ENCODE measurements around the gene ILKAP.

ILKAP gene

DNA sequence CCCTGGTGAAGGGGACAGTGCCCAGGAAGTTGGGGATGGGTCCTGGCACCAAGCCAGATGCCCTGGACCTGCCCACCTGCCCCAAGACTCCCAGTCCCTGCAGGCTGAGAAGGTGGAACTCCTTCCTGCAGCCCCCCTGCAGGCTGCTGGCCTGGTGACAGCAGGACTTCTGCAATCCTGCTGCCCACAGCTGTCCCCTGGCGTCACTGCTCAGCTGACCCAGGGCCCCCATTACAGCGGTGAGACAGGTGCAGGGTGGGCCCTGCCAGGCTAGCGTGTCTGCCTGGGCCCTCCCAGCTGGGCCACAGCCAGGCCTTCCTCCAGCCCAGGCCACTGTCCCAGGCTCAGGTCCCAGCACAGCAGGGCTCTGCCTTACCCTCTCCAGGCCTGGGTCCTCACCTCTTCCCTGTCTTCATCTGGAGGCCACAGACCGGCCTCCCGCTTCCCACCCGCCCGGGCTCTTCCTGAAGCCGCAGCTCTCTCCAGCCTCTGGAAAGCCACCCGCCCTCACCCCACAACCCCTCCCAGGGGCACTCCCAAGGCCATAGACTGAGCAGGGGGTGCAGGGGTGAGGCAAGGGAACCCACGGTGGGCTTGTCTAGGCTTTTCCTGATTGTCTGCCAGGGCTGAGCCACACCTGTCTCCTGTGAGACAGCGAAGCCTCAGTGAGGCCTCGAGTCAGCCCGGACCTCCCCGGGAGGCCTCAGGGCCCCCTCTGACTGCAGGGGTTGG, 53.5 kb downstream of the ILKAP start:
- DNase-seq (ENCODE audit: low read depth), result no peak

DNA sequence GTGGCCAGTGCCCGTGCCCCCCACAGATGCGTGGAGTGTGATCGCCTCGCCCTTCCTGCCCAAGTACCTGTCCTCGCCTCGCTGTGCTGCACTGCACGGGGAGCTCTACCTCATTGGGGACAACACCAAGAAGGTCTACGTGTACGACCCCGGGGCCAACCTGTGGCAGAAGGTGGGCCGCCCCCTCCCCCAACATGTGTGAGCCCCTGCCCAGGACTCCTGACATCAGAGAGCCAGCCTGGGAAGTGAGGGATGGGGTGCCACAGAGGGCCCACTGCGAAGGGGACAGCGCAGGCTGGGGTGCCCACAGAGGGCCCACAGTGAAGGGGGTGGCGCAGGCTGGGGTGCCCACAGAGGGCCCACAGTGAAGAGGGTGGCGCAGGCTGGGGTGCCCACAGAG, 54.5 kb downstream of the ILKAP start:
- no peak for DNase-seq (ENCODE audit: low read depth)

DNA sequence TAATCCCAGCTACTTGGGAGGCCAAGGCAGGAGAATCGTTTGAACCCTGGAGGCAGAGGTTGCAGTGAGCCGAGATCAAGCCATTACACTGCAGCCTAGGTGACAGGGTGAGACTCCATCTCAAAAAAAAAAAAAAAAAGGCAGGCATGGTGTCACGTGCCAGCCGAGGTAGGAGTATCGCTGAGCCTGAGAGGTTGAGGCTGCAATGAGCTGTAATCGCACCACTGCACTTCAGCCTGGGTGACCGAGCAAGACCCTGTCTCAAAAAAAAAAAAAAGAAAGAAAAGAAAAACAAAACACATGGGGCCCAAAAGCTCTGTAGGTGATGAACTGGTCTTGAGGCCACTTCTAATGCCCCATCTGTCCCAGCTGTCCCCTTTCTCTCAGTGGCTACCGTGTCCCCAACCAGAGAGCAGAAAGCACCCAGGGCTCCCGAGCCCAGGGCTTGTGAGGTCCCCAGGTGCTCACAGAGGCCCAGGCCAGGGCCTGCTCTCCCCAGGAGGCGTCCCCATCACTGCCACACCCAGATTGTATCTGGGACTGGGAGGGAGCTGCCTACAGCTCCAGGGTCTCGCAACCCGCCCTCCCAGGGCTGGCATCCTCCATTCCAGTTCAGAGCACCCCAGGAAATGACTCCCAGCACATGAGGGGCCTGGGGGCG, 56.5 kb downstream of the ILKAP start:
- DNase-seq (ENCODE audit: low read depth), result no peak

DNA sequence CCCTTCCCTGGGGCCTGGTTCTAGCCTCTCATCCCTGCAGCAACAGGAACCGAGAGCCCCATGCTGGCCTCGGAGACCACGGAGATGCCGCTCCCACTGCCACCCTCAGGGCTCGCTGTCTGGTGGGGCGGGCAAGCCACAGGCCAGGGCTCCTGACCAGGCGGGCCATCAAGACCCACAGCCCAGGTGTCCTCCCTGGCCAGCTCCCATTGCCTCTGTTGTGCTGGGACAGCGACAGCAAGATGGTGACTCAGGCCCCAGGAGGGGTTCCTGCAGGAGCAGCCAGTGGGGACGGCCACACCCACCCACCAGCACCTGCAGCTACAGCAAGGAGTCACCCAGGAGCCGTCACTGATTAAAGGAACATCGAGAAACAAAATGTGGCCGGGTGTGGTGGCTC, 57.6 kb downstream of the ILKAP start:
- no peak for DNase-seq (ENCODE audit: low read depth)

DNA sequence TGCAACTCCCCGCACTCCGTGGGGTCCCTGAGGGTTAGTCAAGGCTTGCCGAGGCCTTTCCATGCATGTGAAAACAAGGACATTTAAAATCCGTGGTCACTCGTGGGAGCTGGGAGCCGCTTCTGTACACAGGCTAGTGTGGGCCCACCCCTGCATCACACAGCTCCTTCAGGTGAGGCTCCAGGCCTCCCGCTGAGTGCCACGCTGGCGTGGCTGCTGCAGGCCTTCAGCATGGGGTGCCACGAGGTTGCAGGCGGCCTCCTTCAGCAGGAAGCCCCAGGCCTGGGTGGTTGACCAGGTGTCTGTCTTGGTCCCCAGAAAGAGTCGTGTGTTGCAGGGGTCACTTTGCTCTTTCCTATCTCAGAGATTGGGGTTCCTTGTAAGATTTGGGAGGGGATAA, 58.4 kb downstream of the ILKAP start:
- DNase-seq (ENCODE audit: low read depth), result no peak

DNA sequence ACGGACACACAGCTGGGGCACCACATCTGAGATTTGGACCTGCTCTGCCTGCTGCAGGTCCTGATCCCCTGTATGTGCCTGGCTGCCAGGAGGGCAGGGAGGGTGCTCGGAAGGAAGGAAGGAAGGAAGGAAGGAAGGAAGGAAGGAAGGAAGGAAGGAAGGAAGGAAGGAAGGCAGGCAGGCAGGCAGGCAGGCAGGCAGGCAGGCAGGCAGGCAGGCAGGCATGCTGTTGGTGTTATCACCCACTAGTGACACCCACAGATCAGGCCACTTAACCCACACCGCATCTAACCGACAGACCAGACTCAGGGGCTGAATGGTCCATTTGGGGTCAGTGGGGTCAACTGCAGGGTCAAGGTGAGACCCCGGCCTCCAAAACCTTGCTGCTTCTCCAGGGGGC, 59.2 kb downstream of the ILKAP start:
- no peak for DNase-seq (ENCODE audit: low read depth)

DNA sequence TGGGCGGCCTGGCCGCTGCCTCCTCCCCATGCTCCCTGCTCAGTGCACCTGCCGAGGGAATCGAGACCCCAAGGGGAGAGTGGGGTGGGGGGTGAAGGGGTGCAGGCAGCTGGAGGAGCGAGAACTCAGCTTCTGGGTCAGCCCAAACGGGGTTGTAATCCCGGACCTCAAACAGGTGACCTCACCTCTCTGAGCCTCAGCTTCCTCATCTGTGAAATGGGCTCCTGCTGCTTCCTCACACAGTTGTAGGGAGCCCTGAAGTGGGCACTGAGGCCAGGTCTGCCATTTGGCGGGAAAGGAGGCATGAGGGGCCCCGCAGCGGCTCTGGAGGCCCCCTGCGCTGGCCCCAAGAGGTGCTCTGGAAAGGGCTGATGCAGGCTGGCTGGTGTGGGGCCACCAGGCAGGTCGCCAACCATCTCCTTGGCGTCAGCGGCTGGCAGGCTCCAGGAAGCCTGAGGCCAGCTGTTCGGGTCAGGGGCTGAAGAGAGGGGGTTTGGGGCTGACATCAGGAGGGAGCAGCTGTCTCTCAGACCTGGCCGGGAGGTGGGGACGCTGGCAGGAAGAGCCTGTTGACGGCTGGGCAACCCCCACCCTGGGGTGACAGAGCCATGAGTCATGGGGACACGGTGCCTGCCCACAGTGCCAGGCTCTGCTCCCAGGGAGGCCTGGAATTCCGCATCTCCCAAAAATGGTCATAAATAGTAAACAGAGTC, 60.1 kb downstream of the ILKAP start:
- DNase-seq (ENCODE audit: low read depth), result no peak

DNA sequence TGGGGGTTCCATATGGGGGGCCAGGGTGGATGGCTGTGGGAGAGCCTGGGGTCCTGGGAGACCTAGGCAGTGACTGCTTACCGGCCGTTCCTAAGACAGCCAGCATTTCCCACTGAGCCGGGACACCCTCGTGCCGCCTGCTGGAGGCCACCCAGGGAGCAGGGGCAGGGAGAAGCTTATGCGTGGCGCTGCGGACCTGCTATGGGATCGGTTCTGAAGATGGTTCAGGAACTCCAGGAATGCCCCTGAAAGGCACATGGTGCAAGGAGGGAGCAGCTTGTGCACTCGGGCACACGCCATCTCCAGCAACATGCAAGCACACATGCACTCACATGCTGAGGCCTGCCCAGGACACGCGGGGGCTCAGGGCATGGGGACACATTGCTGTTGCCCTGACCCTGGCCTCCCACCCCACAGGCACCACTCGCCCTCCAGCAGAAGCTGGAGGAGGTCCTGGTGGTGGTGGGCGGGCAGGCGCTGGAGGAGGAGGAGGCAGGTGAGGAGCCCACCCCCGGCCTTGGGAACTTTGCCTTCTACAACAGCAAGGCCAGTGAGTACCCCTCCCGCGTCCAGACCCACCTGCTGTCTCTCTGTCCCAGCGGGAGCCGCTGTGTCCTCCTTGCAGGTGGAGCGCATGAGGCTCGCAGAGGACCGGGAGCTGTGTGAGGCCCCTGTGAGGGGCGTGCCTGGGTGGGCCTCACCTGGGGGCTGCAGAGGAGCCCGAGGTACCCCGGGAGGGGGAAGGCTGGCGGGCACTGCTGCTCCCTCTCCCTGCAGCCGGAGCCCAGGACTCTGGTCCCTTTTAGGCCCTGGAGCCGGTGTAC, 60.9 kb downstream of the ILKAP start:
- DNase-seq (ENCODE audit: low read depth), result no peak

DNA sequence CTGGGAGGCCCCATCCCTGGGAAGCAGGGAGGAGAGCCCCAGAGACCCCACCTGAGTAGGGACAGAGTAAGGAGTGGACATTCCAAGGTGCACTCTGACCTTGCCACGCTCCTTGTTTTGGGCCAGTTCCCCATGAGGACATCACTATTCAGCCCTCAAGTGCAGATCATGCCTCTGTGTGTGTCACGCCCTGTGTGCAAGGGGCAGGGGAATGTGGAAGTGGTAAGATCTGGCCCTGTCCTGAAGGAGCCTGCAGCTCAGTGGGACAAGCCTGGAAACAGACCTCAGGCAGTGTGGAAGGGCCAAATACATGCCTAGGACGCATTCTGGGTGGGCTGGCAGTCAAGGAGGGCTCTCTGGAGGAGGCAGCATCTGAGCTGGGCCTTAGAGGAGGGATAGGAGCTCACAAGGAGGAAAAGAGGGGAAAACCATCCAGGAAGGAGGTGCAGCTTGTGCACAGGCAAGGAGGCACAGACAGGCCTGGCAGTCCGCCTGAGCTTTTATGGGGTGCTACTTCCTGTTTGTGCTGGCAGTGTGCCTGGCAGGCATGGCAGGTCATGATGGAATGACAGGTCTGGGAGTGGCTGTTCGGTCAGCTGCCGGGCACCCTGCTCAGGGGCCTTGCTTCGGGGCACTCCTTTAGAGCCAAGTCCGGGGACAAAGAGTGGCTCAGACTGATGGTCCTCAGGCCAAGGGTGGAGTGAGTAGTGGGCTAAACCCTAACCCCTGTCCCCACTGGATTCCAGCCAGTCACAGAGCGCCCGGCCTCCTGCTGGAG, 61.8 kb downstream of the ILKAP start:
- no peak for DNase-seq (ENCODE audit: low read depth)

DNA sequence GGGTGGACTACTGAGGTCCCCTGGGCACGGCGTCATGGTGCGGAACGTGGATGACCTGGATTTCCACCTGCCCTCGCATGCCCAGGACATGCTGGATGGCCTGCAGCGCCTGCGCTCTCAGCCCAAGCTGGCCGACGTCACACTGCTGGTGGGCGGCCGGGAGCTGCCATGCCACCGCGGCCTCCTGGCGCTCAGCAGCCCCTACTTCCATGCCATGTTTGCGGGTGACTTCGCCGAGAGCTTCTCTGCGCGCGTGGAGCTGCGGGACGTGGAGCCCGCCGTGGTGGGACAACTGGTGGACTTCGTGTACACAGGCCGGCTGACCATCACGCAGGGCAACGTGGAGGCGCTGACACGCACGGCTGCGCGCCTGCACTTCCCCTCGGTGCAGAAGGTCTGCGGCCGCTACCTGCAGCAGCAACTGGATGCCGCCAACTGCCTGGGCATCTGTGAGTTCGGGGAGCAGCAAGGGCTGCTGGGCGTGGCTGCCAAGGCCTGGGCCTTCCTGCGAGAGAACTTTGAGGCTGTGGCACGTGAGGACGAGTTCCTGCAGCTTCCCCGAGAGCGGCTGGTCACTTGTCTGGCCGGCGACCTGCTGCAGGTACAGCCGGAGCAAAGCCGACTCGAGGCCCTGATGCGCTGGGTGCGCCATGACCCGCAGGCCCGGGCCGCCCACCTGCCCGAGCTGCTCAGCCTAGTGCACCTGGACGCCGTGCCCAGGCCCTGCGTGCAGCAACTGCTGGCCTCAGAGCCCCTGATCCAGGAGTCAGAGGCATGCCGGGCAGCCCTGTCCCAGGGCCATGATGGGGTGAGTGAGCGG, 62.6 kb downstream of the ILKAP start:
- DNase-seq (ENCODE audit: low read depth), result no peak

DNA sequence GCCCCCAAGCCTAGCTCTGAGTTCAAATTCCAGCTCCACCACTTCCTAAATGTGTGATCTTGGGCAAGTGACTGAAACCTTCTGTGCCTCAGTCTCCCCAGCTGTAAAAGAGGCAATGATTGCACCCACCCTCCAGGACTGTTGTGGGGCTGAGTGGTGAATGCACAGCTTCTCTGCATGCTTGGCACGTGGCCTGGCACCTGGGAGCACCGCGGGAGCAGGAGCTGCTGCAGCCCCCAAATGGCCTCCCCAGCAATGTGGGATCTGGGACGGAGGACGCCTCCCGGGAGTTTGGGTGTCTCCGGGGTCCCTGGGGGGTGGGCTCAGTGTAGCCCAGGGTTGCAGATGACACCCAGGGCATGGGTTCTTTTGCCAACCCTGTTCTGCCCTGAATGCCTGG, 63.5 kb downstream of the ILKAP start:
- DNase-seq (ENCODE audit: low read depth), result no peak

DNA sequence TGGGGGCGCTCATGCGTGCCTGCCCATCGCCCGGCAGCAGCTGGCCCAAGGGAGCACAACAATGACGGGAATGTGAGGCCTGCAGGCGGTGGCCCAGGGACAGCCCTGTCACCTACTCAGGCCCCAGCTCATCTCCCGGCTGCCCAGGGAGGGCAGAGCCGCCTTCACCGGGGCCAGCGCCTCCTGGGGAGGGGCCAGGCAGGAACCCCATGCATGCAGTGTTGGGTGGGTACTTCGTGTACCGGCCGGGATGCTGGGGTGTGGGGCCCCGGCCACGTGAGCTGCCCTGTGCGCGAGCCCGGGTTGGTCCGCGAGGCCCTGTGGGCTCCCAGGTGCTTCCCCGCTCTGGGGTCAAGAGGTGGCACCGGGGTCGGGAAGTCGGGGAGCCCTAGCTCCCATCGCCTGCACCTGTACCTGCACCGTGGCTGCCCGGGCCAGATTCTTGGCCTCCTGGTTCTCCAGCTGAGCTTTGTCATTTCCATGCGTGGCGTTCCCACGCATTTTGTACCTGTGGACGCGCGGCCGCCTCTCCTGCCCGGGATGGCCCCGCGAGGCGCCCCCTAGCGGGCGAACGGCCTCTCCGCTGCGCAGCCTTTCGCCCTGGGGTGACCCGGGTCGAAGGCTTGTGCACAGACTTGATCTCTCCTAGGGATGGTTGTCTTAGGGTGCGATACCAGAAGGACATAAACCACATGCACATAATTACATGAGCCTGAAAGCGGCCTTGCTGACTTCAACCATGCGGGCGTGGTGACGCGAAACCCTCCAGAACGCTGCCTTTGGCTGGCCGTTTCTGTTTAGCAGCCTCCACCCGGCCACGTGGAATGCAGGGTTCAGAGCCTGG, 64.1 kb downstream of the ILKAP start:
- no peak for DNase-seq (ENCODE audit: low read depth)

DNA sequence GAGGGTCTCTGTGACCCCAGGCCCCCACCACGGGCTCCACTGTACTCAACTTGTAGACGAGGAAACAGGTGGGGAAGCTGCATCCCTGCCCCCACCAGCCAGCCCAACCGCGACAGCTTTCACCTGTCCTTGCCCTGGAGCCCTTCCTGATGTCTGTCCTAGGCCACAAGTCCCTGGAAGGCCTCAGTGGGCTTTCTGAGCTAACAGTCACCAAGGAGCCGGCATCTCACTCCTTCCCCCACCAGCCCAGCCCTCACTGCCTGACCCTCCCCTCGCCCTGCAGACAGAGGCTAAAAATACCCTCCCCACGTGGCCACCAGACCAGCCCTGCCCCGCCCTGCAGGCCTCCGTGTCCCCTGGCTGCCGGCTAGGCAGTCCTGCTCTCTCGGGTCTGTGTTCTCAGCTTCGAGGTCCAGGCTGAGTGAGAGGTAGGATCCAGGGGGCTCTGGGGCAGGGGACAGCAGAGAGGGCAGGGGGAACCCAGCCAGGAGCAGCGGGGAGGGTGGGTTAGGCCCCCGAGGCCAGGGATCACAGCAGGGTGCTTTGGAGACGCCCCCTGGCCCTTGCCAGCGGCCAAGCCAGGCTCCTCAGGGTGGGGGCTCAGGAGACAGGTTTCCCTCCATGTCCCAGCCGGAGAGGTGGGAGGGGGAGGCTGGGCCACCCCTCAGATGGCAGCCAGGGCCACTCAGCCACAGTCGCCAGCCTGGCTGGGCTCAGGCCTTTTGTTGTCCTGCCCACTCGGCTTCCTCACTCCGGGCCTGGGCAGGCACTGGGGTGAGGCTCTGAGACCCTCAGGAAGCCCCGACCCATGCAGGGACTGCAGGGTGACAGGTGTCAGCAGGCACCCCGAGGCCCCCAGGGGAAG, 64.9 kb downstream of the ILKAP start, which contains the start of gene KLHL30:
TSS of gene KLHL30 (plus strand) at position 338 of the 865 bp plus-strand sequence. CDS start 2,087 bp downstream, outside the sequence.
- no peak for DNase-seq (ENCODE audit: low read depth)

DNA sequence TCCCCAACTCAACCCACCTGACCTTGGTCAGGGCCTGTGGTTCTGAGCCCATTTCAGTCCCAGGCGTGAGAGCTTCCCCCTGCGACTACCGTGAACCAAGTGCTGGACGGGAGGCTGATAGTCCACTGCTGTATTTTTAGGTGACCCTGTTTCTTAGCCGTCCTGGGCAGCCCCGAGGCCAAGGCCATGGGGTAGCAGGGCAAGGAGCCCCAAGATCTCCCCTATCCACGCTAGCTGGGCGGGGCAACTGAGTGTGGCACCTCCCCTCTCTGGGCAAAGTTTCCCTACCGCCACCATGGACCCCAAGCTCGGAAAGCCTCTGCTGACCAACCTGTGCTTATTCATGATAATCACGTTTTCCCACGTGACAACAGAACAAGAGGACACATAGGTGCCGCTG, 65.6 kb downstream of the ILKAP start:
- no peak for DNase-seq (ENCODE audit: low read depth)

DNA sequence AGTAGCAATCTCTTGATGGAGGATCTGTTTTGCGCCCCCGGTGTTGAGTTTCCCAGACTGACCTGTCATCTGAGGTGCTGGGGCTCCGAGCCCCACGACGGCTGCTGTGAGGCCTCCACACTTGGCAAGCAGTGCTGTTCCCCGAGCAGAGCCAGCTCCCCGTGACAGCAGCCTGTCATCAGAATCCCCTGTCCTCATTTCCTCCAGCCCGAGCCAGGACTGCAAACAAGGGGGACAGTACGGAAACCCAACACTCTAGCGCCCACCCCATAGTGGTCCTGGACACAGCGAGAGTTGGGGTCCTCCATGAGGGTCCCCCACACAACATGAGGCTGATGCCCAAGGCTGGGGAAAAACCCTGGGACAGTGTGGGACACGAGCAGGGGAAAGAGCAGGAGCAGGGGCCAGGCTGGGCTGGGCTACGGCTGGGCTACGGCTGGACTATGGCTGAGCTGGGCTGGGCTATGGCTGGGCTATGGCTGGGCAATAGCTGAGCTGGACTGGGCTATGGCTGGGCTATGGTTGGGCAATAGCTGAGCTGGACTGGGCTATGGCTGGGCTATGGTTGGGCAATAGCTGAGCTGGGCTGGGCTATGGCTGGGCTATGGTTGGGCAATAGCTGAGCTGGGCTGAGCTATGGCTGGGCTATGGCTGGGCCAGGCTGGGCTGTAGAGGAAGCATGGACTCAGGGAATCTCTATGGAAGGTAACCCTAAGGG, 66.5 kb downstream of the ILKAP start:
- DNase-seq (ENCODE audit: low read depth), result no peak

DNA sequence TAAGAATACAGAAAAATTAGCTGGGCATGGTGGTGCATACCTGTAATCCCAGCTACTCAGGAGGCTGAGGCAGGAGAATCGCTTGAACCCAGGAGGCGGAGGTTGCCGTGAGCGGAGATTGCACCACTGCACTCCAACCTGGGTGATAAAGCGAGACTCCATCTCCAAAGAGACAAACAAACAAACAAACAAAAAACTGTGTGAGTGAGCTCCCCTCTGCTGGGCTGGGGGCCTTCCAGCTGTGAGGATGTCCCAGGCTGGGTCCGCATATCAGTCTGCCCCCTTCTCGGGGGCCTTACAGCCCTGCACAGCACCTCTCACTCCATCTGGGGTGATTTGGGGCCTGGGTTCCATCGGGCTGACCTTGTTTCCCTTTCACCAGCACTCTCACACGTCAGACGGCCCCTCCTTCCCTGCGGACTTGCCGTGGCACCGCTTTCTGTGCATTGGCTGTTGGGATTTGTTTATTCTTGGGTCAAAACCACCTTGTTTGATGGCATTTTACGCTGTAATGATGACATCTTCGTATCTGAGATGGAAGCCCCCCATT, 67.8 kb downstream of the ILKAP start:
- no peak for DNase-seq (ENCODE audit: low read depth)

DNA sequence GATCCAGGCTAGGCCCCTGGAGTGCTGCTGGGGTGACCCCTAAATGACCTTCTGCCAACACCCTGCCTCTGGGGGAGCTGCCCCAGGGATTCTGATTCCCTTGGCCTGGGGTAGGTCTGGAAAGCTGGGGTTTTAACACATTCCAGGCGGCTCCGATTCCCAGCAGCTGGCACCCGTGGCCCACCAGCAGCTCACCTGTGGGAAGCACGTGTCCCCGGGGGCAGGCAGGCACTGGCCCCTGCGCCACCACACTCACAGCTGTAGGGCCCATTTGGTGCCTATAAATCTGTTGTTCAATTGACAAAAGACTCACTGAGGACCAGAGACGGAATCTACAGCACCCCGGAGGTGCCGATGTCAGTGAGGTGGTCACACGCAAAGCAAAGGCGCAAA, 69.1 kb downstream of the ILKAP start:
- no peak for DNase-seq (ENCODE audit: low read depth)

All from stimulated activated CD8-positive, alpha-beta memory T cell treated with anti-CD3 and anti-CD28 coated beads, Interleukin-12 subunit alpha, Interleukin-12 subunit beta, amount 100 ng/mL, for 4 hours (primary cell).